KMS-11 (cell line): ENCODE measurements around the gene RBMXL2.
A peak's percentile ranks its signal among the peaks of the same experiment; 100 is the strongest.

Source experiments
- H2AFZ ChIP-seq: fragments of 200-600 bp; sonication (generic); 2 replicates; pipeline ENCODE4 v1.6.1; 2016; ENCODE audit warnings: antibody characterized with exemption, mixed run types, low read depth
- H3K27ac ChIP-seq: fragments of 200-600 bp; sonication (generic); 2 replicates; pipeline ENCODE4 v1.6.1; 2016; ENCODE audit warnings: mild to moderate bottlenecking, mixed run types
- H3K27me3 ChIP-seq: fragments of 200-600 bp; sonication (generic); 2 replicates; pipeline ENCODE4 v1.6.1; 2017; ENCODE audit warnings: mild to moderate bottlenecking, low read depth, mixed run types, moderate library complexity; ENCODE audit not compliant: insufficient read depth
- H3K36me3 ChIP-seq: fragments of 200-600 bp; sonication (generic); 2 replicates; pipeline ENCODE4 v1.6.1; 2017; ENCODE audit warnings: mild to moderate bottlenecking, mixed run types; ENCODE audit not compliant: insufficient read depth
- H3K4me1 ChIP-seq: fragments of 200-600 bp; sonication (generic); 2 replicates; pipeline ENCODE4 v1.6.1; 2016; ENCODE audit warnings: mild to moderate bottlenecking, low read depth, mixed run types; ENCODE audit not compliant: poor library complexity, severe bottlenecking
- H3K4me2 ChIP-seq: fragments of 200-600 bp; sonication (generic); 2 replicates; pipeline ENCODE4 v1.7.0; 2016; ENCODE audit warnings: mild to moderate bottlenecking, mixed run types
- H3K4me3 ChIP-seq: fragments of 200-600 bp; sonication (generic); IDR thresholded peaks from 2 replicates; pipeline ENCODE4 v1.6.1; 2017; ENCODE audit warnings: low read depth, low read length, mixed read lengths; ENCODE audit not compliant: insufficient read depth
- H3K79me2 ChIP-seq: fragments of 200-600 bp; sonication (generic); 2 replicates; pipeline ENCODE4 v1.6.1; 2016; ENCODE audit warnings: low read depth, mixed run types; ENCODE audit not compliant: insufficient read depth
- H3K9ac ChIP-seq: fragments of 200-600 bp; sonication (generic); 2 replicates; pipeline ENCODE4 v1.6.1; 2016; ENCODE audit warnings: mild to moderate bottlenecking, mixed run types
- H4K20me1 ChIP-seq: fragments of 200-600 bp; sonication (generic); 2 replicates; pipeline ENCODE4 v1.6.1; 2016; ENCODE audit warnings: mild to moderate bottlenecking, mixed run types; ENCODE audit not compliant: insufficient read depth
- TF ChIP-seq, protein P1 (sequence below): fragments of 200-600 bp; sonication (generic); conservative IDR thresholded peaks from 2 replicates; pipeline ENCODE4 v1.6.1; 2017; ENCODE audit warnings: low read depth, mild to moderate bottlenecking, antibody characterized with exemption, low read length, moderate library complexity, mixed read lengths

The RBMXL2 gene

DNA sequence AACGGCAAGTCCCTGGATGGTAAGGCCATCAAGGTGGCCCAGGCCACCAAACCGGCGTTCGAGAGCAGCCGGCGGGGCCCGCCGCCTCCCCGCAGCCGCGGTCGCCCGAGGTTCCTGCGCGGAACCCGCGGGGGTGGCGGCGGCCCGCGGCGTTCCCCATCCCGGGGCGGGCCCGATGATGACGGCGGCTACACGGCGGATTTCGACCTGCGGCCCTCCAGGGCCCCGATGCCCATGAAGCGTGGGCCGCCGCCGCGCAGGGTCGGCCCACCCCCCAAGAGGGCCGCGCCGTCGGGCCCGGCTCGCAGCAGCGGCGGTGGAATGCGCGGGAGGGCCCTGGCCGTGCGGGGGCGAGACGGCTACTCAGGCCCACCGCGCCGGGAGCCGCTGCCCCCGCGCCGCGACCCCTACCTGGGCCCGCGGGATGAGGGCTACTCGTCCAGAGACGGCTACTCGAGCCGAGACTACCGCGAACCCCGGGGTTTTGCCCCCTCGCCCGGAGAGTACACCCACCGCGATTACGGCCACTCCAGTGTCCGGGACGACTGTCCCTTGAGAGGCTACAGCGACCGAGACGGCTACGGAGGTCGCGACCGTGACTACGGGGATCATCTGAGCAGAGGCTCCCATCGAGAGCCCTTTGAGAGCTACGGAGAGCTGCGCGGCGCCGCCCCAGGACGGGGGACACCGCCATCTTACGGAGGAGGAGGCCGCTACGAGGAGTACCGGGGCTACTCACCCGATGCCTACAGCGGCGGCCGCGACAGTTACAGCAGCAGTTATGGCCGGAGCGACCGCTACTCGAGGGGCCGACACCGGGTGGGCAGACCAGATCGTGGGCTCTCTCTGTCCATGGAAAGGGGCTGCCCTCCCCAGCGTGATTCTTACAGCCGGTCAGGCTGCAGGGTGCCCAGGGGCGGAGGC lies 792 bp downstream of the RBMXL2 start:
- no peaks in the 10 kb centered on the region for H3K36me3 ChIP-seq
- no peaks in the 10 kb centered on the region for H3K4me1 ChIP-seq
- no peaks in the 10 kb centered on the region for H3K79me2 ChIP-seq
- H2AFZ ChIP-seq: no peak overlapping the region
- H3K9ac ChIP-seq: no peak overlapping the region
- no peak overlapping the region for H3K4me2 ChIP-seq
- H3K27me3 ChIP-seq: no peaks in the 10 kb centered on the region
- H3K4me3 ChIP-seq: no peak overlapping the region
- H3K27ac ChIP-seq: no peak overlapping the region
- no peaks in the 10 kb centered on the region for H4K20me1 ChIP-seq
- TF ChIP-seq, protein P1, sequence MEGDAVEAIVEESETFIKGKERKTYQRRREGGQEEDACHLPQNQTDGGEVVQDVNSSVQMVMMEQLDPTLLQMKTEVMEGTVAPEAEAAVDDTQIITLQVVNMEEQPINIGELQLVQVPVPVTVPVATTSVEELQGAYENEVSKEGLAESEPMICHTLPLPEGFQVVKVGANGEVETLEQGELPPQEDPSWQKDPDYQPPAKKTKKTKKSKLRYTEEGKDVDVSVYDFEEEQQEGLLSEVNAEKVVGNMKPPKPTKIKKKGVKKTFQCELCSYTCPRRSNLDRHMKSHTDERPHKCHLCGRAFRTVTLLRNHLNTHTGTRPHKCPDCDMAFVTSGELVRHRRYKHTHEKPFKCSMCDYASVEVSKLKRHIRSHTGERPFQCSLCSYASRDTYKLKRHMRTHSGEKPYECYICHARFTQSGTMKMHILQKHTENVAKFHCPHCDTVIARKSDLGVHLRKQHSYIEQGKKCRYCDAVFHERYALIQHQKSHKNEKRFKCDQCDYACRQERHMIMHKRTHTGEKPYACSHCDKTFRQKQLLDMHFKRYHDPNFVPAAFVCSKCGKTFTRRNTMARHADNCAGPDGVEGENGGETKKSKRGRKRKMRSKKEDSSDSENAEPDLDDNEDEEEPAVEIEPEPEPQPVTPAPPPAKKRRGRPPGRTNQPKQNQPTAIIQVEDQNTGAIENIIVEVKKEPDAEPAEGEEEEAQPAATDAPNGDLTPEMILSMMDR: no peak

DNA sequence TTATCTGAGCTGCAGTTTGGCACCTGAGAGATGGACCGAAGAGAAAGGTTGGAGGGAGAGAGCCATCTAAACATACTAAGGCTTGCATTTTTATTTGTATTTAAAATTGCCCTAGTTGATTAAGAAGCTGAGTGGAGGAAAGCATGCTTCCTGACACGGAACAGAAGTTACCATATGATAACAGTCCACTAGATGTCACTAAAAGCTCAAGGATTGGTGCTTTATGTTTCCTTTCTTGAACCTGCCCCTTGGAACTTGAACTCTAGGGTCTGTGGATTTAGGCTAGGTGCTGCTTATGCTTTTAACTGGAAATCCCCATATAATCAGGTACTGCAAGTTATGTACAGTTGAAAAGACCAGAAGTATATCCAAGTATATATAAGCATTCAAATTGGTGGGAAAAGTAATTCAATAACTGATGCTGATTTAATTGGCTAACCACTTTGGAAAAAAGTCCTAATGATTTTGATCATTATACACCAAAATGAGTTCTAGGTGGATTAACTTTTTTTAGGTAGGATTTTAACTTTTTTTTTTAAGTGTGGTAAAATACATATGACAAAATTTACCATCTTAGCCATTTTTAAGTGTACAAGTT lies 9.5 kb downstream of the RBMXL2 start:
- Histone ChIP-seq H3K79me2 (no peaks in the 10 kb centered on the region), H2AFZ (peak overlapping the region; percentile 35; the same call in 1 of the 2 replicates), H3K9ac (no peak overlapping the region), H3K4me3 (no peak overlapping the region), H3K4me1 (no peaks in the 10 kb centered on the region), H3K27me3 (no peaks in the 10 kb centered on the region), H3K4me2 (no peak overlapping the region), H3K36me3 (no peaks in the 10 kb centered on the region), H3K27ac (no peak overlapping the region), H4K20me1 (no peaks in the 10 kb centered on the region)
- TF ChIP-seq, protein P1: peak; percentile 78

DNA sequence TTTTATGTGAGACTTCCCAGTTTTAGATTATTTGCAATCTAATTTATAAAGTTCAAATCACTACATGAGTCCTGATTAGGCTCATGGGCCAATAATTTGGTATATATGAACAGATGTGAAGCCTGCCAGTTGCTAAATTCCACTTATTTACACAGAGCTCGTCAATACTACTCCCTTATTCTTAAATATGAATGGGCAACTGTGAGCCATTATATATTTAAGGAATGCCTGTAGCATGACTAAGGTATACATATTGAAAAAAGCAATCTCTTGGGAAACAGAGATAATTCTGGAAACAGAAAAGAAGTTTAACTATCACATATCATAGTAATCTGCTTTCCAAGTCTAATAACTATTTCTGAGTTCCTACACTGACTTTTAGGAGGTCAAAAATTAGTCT lies 27.0 kb downstream of the RBMXL2 start:
- H2AFZ ChIP-seq: no peak overlapping the region
- no peak overlapping the region for H3K4me2 ChIP-seq
- H3K36me3 ChIP-seq: no peaks in the 10 kb centered on the region
- no peaks in the 10 kb centered on the region for H4K20me1 ChIP-seq
- H3K9ac ChIP-seq: no peak overlapping the region
- no peaks in the 10 kb centered on the region for H3K4me1 ChIP-seq
- TF ChIP-seq, protein P1: no peak
- H3K27me3 ChIP-seq: no peaks in the 10 kb centered on the region
- H3K79me2 ChIP-seq: no peaks in the 10 kb centered on the region
- no peak overlapping the region for H3K27ac ChIP-seq
- H3K4me3 ChIP-seq: no peak overlapping the region

DNA sequence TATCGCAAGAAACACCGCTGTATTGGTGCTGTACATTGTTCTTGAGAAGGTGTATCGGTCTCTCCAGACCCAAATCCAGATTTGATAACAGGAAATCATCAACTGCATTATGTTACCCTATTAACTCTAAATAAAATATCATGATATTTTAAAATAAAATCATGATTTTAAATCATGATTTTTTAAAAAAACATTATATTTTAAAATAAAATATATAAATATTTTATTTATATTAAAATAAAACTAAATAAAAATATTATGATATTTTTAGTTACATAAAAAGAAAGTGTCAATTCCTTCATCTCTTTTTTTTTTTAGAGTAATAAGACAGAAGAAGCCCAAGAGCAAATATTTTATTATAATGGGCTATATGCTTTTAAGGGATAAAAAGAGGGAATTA lies 27.6 kb downstream of the RBMXL2 start:
- H4K20me1 ChIP-seq: no peaks in the 10 kb centered on the region
- no peaks in the 10 kb centered on the region for H3K27me3 ChIP-seq
- no peak overlapping the region for H3K9ac ChIP-seq
- no peaks in the 10 kb centered on the region for H3K79me2 ChIP-seq
- H3K4me1 ChIP-seq: no peaks in the 10 kb centered on the region
- H3K4me3 ChIP-seq: no peak overlapping the region
- no peak overlapping the region for H2AFZ ChIP-seq
- no peaks in the 10 kb centered on the region for H3K36me3 ChIP-seq
- no peak overlapping the region for H3K4me2 ChIP-seq
- no peak overlapping the region for H3K27ac ChIP-seq
- TF ChIP-seq, protein P1: no peak
